Lung (tissue), 4 donors: ENCODE measurements around the gene NCF1. TPM values are rescaled to one million over a fixed set of nuclear protein-coding genes. Genes with fewer than 3 reads are reported as not detected.

Experiments
- polyA plus RNA-seq, 2 donors: library from polyadenylated mRNA; stranded (reverse); fragments of 200-250 nt; gene quantifications; one replicate each; pipeline ENCODE4 v1.2.1, GENCODE V29; 2013
- total RNA-seq, 2 donors: library from RNA; depleted of rRNA in 1 of 2; stranded (reverse); fragments of >200 nt in 1 of 2; gene quantifications; one replicate each; pipeline ENCODE4 v1.2.1, GENCODE V29; 2014 to 2021
- donor health status: Bipolar disorder and iron deficiency.
- donor health status: healthy.
- donor health status: DM: yes; HTN: yes; CAD: no.

Gene NCF1
- total and polyA plus RNA-seq, 4 donors, result 8.3 to 91.9 (median 35.0) TPM

Other genes with a start within 250 kb of the NCF1 start
- 100 to 1,000 TPM; 224 to 353 TPM for gene GTF2I, start 116.3 kb upstream of the NCF1 start, total RNA-seq
- 10 to 100 TPM; 27.7 to 53.3 TPM for gene GTF2I, start 116.3 kb upstream of the NCF1 start, polyA plus RNA-seq
- gene GTF2IRD2, start 77.6 kb downstream of the NCF1 start, total RNA-seq, result 10 to 100 TPM; 21.9 to 28.4 TPM
- 10 to 100 TPM in 1 of 2 donors, 1 to 10 TPM in 1; 5.3 to 25.8 TPM for gene GTF2IRD2, start 77.6 kb downstream of the NCF1 start, polyA plus RNA-seq
- gene CASTOR2, start 190.7 kb downstream of the NCF1 start, total RNA-seq, result 1 to 10 TPM; 6.7 to 6.8 TPM
- gene CASTOR2, start 190.7 kb downstream of the NCF1 start, polyA plus RNA-seq, result 1 to 10 TPM in 1 of 2 donors, under 1 TPM in 1; 0.76 to 1.5 TPM